H1 (cell line): Measurements from ENCODE around the gene WDR41. TPM values are rescaled to one million over a fixed set of nuclear protein-coding genes. Genes with fewer than 3 reads are reported as not detected.

Experiments
- CTCF ChIA-PET: fragments of 300-600 bp; sonication (Branson Sonifier 250); formaldehyde crosslinking; loops from one replicate; lab custom pipeline; 2021; ENCODE audit not compliant: partially characterized antibody; lab: Charles Lee
- POLR2A ChIA-PET: fragments of 300-600 bp; sonication (Branson Sonifier 250); formaldehyde crosslinking; loops from one replicate; lab custom pipeline; 2021; ENCODE audit warnings: inconsistent platforms; ENCODE audit not compliant: partially characterized antibody; lab: Charles Lee
- DNase-seq, 2 experiments: peaks; one replicate each; pipeline versions ENCODE4 v3.0.0 to v3.0.0-alpha.2; 2010 to 2022; ENCODE audit warnings: low spot score in 2 of 2, low read depth in 1 of 2, mixed read lengths in 1 of 2
- FAIRE-seq: peaks from 2 replicates; lab custom pipeline; 2011; peaks lifted over from hg19 to GRCh38; lab: Jason Lieb, UNC
- H2AFZ ChIP-seq: 2 replicates; pipeline ENCODE4 v1.8.1; 2012; ENCODE audit warnings: low read length, inconsistent platforms
- H2AK5ac ChIP-seq: 2 replicates; pipeline ENCODE4 v1.6.1; 2013; ENCODE audit warnings: low read depth, low read length
- H2BK120ac ChIP-seq: replicated peaks from 2 replicates; pipeline ENCODE3; 2013; ENCODE audit warnings: low read depth, low read length, inconsistent platforms
- H2BK12ac ChIP-seq: 2 replicates; pipeline ENCODE4 v1.6.1; 2013; ENCODE audit warnings: low read depth, low read length
- H2BK15ac ChIP-seq: 2 replicates; pipeline ENCODE4 v1.6.1; 2013; ENCODE audit warnings: low read length
- H2BK20ac ChIP-seq: 2 replicates; pipeline ENCODE4 v1.6.1; 2013; ENCODE audit warnings: low read length
- H2BK5ac ChIP-seq: 2 replicates; pipeline ENCODE4 v1.6.1; 2013; ENCODE audit warnings: low read depth, low read length
- H3K14ac ChIP-seq: 2 replicates; pipeline ENCODE4 v1.6.1; 2013; ENCODE audit warnings: inconsistent platforms; ENCODE audit not compliant: insufficient read length
- H3K18ac ChIP-seq: 2 replicates; pipeline ENCODE4 v1.6.1; 2013; ENCODE audit warnings: low read length; ENCODE audit errors: extremely low read depth
- H3K23ac ChIP-seq: 2 replicates; pipeline ENCODE4 v1.6.1; 2013; ENCODE audit warnings: inconsistent platforms; ENCODE audit not compliant: insufficient read length
- H3K23me2 ChIP-seq: 2 replicates; pipeline ENCODE4 v1.6.1; 2013; ENCODE audit warnings: low read depth, low read length
- H3K27ac ChIP-seq: 2 replicates; pipeline ENCODE4 v1.6.1; 2011; ENCODE audit warnings: low read depth, low read length, inconsistent platforms
- H3K27me3 ChIP-seq, 4 experiments: replicated peaks in 1 of 4; 1 replicate in 1 of 4; 2 replicates in 3 of 4; pipeline versions ENCODE4 v1.6.1 to v1.8.1; 2011 to 2013; ENCODE audit warnings: low read length in 3 of 4, mild to moderate bottlenecking in 3 of 4, inconsistent platforms in 2 of 4, mixed read lengths in 2 of 4, moderate library complexity in 1 of 4; ENCODE audit not compliant: control insufficient read depth in 3 of 4, insufficient read depth in 3 of 4; ENCODE audit errors: extremely low read depth in 1 of 4
- H3K36me3 ChIP-seq, 4 experiments: 2 replicates each; pipeline versions ENCODE4 v1.6.1 to v1.8.1; 2011 to 2013; ENCODE audit warnings: mild to moderate bottlenecking in 4 of 4, low read length in 3 of 4, moderate library complexity in 2 of 4, control low read depth in 1 of 4, inconsistent platforms in 1 of 4; ENCODE audit not compliant: insufficient read depth in 4 of 4, control insufficient read depth in 2 of 4
- H3K4ac ChIP-seq: replicated peaks from 2 replicates; pipeline ENCODE3; 2013; ENCODE audit warnings: low read length, low read depth, mixed read lengths, inconsistent platforms; ENCODE audit not compliant: insufficient read length
- H3K4me1 ChIP-seq, 4 experiments: replicated peaks in 1 of 4; 1 replicate in 1 of 4; 2 replicates in 3 of 4; pipeline versions ENCODE4 v1.6.1 to v1.8.1; 2011 to 2013; ENCODE audit warnings: low read length in 3 of 4, inconsistent platforms in 2 of 4, mixed read lengths in 1 of 4; ENCODE audit not compliant: insufficient read depth in 4 of 4, control insufficient read depth in 3 of 4
- H3K4me2 ChIP-seq, 2 experiments: 2 replicates each; pipeline versions ENCODE4 v1.6.1 to v1.8.1; 2011 to 2013; ENCODE audit warnings: low read depth in 2 of 2, low read length in 2 of 2, control low read depth in 1 of 2, inconsistent platforms in 1 of 2, mild to moderate bottlenecking in 1 of 2; ENCODE audit not compliant: insufficient read depth in 1 of 2
- H3K4me3 ChIP-seq, 4 experiments: fragments of 200-600, 300-600 bp in 1 of 4; sonication (generic), shearing (Covaris generic), sonication (Bioruptor Twin) in 1 of 4; 2 replicates each; pipeline versions ENCODE4 v1.5.1 to v1.8.1; 2011 to 2016; ENCODE audit warnings: low read length in 4 of 4, low read depth in 3 of 4, control low read depth in 2 of 4, inconsistent platforms in 2 of 4, mild to moderate bottlenecking in 2 of 4, mixed read lengths in 1 of 4, moderate library complexity in 1 of 4; ENCODE audit not compliant: insufficient read depth in 2 of 4; ENCODE audit errors: extremely low read depth in 1 of 4
- H3K56ac ChIP-seq: replicated peaks from 2 replicates; pipeline ENCODE3; 2013; ENCODE audit warnings: low read depth, mild to moderate bottlenecking, mixed read lengths, low read length, inconsistent platforms; ENCODE audit not compliant: insufficient read length
- H3K79me1 ChIP-seq: 2 replicates; pipeline ENCODE4 v1.6.1; 2013; ENCODE audit warnings: low read depth, low read length, control low read depth
- H3K79me2 ChIP-seq, 2 experiments: 2 replicates each; pipeline versions ENCODE4 v1.6.1 to v1.8.1; 2012 to 2013; ENCODE audit warnings: low read length in 2 of 2, mild to moderate bottlenecking in 2 of 2, inconsistent platforms in 1 of 2; ENCODE audit not compliant: insufficient read depth in 2 of 2, control insufficient read depth in 1 of 2
- H3K9ac ChIP-seq, 4 experiments: replicated peaks in 1 of 4; 1 replicate in 1 of 4; 2 replicates in 3 of 4; pipeline versions ENCODE4 v1.6.1 to v1.8.1; 2011 to 2013; ENCODE audit warnings: low read depth in 3 of 4, low read length in 3 of 4, control low read depth in 2 of 4, mild to moderate bottlenecking in 2 of 4, moderate library complexity in 2 of 4, inconsistent platforms in 1 of 4; ENCODE audit errors: extremely low read depth in 1 of 4
- H3K9me3 ChIP-seq, 2 experiments: 2 replicates each; pipeline versions ENCODE4 v1.6.1 to v1.8.1; 2012 to 2013; ENCODE audit warnings: mild to moderate bottlenecking in 2 of 2, moderate library complexity in 2 of 2, control low read depth in 1 of 2, inconsistent platforms in 1 of 2, low read depth in 1 of 2, low read length in 1 of 2, mixed read lengths in 1 of 2; ENCODE audit not compliant: insufficient read depth in 2 of 2
- H4K20me1 ChIP-seq, 2 experiments: replicated peaks in 1 of 2; 2 replicates each; pipeline versions ENCODE3 to v1.8.1; 2011 to 2013; ENCODE audit warnings: inconsistent platforms in 2 of 2, low read length in 2 of 2, mild to moderate bottlenecking in 1 of 2; ENCODE audit not compliant: insufficient read depth in 2 of 2, control insufficient read depth in 1 of 2
- H4K5ac ChIP-seq: 2 replicates; pipeline ENCODE4 v1.6.1; 2013; ENCODE audit warnings: low read length, low read depth, mixed read lengths, inconsistent platforms; ENCODE audit not compliant: insufficient read length
- H4K8ac ChIP-seq: 2 replicates; pipeline ENCODE4 v1.8.0; 2013; ENCODE audit warnings: mild to moderate bottlenecking, moderate library complexity, low read length, inconsistent platforms; ENCODE audit not compliant: insufficient read depth; ENCODE audit errors: extremely low read depth
- H4K91ac ChIP-seq: replicated peaks from 2 replicates; pipeline ENCODE3; 2013; ENCODE audit warnings: low read length, mixed read lengths, inconsistent platforms; ENCODE audit not compliant: insufficient read length
- CBX5 ChIP-seq: fragments of 300-800, 300-1000 bp; sonication (generic); IDR thresholded peaks from 2 replicates; pipeline ENCODE4 v1.7.1; 2016; ENCODE audit warnings: antibody characterized with exemption, low read length, low read depth
- CTBP2 ChIP-seq: IDR thresholded peaks from 2 replicates; pipeline ENCODE4 v1.7.0; 2011; ENCODE audit warnings: borderline replicate concordance, mild to moderate bottlenecking, moderate library complexity, mixed read lengths, low read length; ENCODE audit not compliant: insufficient read depth, insufficient read length
- JUND ChIP-seq: IDR thresholded peaks from 2 replicates; pipeline ENCODE4 v1.6.1; 2011; ENCODE audit warnings: mild to moderate bottlenecking, improper control_type of control experiment, low read length
- POU5F1 ChIP-seq: IDR thresholded peaks from 2 replicates; pipeline ENCODE4 v1.6.1; 2011; ENCODE audit warnings: low read depth, mild to moderate bottlenecking, low read length, moderate library complexity
- RBBP5 ChIP-seq: IDR thresholded peaks from 2 replicates; pipeline ENCODE4 v1.7.1; 2012; ENCODE audit warnings: low read depth, mild to moderate bottlenecking, inconsistent platforms, low read length, moderate library complexity, borderline replicate concordance
- RXRA ChIP-seq: IDR thresholded peaks from 2 replicates; pipeline ENCODE4 v1.6.1; 2011; ENCODE audit warnings: low read depth, mild to moderate bottlenecking, low read length, moderate library complexity; ENCODE audit not compliant: insufficient read depth
- SP1 ChIP-seq: IDR thresholded peaks from 2 replicates; pipeline ENCODE4 v1.6.1; 2011; ENCODE audit warnings: low read depth, low read length
- WGBS, 2 experiments: shearing (Covaris generic) in 1 of 2; methylation state at CpG; one replicate each; pipeline versions ENCODE4 v1.1.6 to v1.1.7; 2013 to 2015; ENCODE audit warnings: low lambda C conversion rate in 2 of 2, mixed read lengths in 2 of 2, inconsistent platforms in 1 of 2, low coverage in 1 of 2, missing lambda C conversion rate in 1 of 2; ENCODE audit not compliant: insufficient replicate concordance in 2 of 2, insufficient coverage in 1 of 2, insufficient read length in 1 of 2; ENCODE audit errors: extremely low coverage in 1 of 2, missing lambda C conversion rate in 1 of 2; 5-methylcytosine and 5-hydroxymethylcytosine counted together
- polyA plus RNA-seq, 7 experiments: library from polyadenylated mRNA; depleted of rRNA in 3 of 7; stranded (reverse) in 5 of 7; unstranded in 2 of 7; fragments of >200 nt in 5 of 7; fragments of 200-250 nt in 2 of 7; gene quantifications; 1 replicate in 5 of 7; 2 replicates in 1 of 7; 4 replicates in 1 of 7; pipeline versions ENCODE4 v1.2.1 to v1.2.3, GENCODE V29; 2011 to 2013; ENCODE audit warnings: missing spikeins in 2 of 7, mixed read lengths in 2 of 7
- total RNA-seq: library from RNA; stranded (reverse); fragmentation: NEBNext Ultra II Directional; extraction: Animal tissue kit (Norgen Biotek cat#: 25700); gene quantifications from 2 replicates; pipeline ENCODE4 v1.2.1, GENCODE V29; 2021

Gene WDR41
- total and polyA plus RNA-seq, 2 of the 8 experiments (the other 6 are each of a cell fraction or from before 2014, with no cell fraction given): 16.4 to 44.9 TPM

GRCh38 chr5:77423022-77423750 is 68.9 kb downstream of the WDR41 start:
- Histone ChIP-seq H2BK20ac (no peak overlapping the region), H3K18ac (no peak overlapping the region), H2AFZ (no peak overlapping the region), H4K8ac (no peak overlapping the region), H3K9ac (no peak overlapping the region), H3K36me3 (peaks cover 0 to under 1% (median 0%) of the 10 kb centered on the region in 4 experiments; a peak in 1 of 8 replicates), H3K27ac (no peak overlapping the region), H3K79me1 (no peaks in the 10 kb centered on the region), H2AK5ac (no peak overlapping the region), H3K14ac (no peak overlapping the region), H3K23ac (no peak overlapping the region), H3K27me3 (no peaks in the 10 kb centered on the region), H2BK12ac (no peak overlapping the region), H3K4me2 (no peak overlapping the region), H3K4me3 (no peak overlapping the region), H3K23me2 (no peaks in the 10 kb centered on the region), H4K91ac (no peak overlapping the region), H2BK5ac (no peak overlapping the region), H3K4me1 (no peaks in the 10 kb centered on the region; a peak in 1 of 7 replicates), H3K56ac (no peak overlapping the region), H3K9me3 (no peaks in the 10 kb centered on the region), H2BK15ac (no peak overlapping the region), H3K79me2 (no peaks in the 10 kb centered on the region), H4K5ac (no peak overlapping the region), H2BK120ac (no peak overlapping the region), H3K4ac (no peak overlapping the region), H4K20me1 (no peaks in the 10 kb centered on the region)
- FAIRE-seq (no peak), DNase-seq (no peak)
- ChIA-PET POLR2A (no interaction called here), CTCF (interaction anchor here (0.6 to 1.4 kb wide), 5 partner anchors 13 to 1683 kb away, joined by 3 to 5 read pairs (median 4); no protein-coding TSS in a partner anchor)
- WGBS, 2 experiments: 93% methylated on average over 2 of the region's 2 CpGs; no CpG with 5 or more reads in 1 of the 2 experiments
- TF ChIP-seq JUND: no peak
- no peak for TF ChIP-seq CBX5
- TF ChIP-seq RBBP5: no peak
- TF ChIP-seq RXRA: no peak
- no peak for TF ChIP-seq SP1
- TF ChIP-seq POU5F1: no peak
- TF ChIP-seq CTBP2: no peak
